Thyroid gland (tissue), 4 donors: ENCODE data around the gene RPL18A.

Experiments
- CTCF ChIP-seq, 6 experiments: fragments of 200-600 bp in 3 of 6; fragments of 450-650 bp in 3 of 6; sonication (generic) in 3 of 6; IDR thresholded peaks; one replicate each; pipeline ENCODE4 v1.5.1; 2016 to 2019; ENCODE audit warnings: antibody characterized with exemption in 6 of 6, mild to moderate bottlenecking in 2 of 6, inconsistent platforms in 1 of 6, moderate library complexity in 1 of 6
- POLR2A ChIP-seq, 2 donors: fragments of 450-650 bp; IDR thresholded peaks; one replicate each; pipeline ENCODE4 v1.6.1; 2017; ENCODE audit warnings: antibody characterized with exemption in 2 of 2, mild to moderate bottlenecking in 2 of 2, moderate library complexity in 1 of 2

DNA sequence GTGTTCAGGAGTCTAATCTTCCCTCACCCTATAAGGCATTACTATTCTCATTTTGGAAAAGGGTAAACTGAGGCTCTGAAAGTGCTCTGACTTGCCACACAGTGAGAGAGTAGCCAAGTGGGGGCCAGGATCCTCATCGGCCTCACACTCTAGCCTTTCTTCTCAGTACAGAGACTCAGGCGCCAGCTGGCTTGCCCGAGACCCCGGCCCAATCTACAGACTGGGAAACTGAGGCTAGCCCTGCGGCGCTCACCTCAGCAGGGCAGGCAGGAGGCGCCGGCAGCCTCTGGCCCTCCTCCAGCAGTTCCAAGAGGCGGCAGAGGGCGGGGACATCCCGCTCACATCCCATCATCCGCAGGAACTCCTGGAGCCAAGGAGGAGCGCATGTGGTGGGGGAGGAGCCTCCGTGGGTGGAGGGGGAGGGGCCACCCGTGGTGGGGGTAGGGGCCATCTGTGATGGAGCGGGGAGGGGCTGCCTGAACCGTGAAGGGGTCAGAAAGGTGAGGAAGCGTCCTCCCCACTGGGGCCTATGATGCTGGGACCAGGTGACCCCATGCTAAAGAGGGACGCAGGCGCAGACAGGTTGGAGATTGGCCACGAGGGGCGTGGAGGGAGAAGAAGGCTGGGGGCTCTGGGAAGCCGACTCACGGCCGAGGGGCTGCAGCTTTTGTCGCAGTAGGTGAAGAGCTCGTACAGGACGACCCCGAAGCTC lies 29.7 kb upstream of the RPL18A start:
- TF ChIP-seq CTCF (IDR thresholded peaks at IDR 0.05): no peak
- TF ChIP-seq POLR2A (IDR thresholded peaks at IDR 0.05): no peak
